ENCODE results near the gene PBOV1. TPM values are rescaled to one million over a fixed set of nuclear protein-coding genes. Genes with fewer than 3 reads are reported as not detected.

The PBOV1 gene
- total RNA-seq, 1 experiment from 2014 or later = not detected

DNA sequence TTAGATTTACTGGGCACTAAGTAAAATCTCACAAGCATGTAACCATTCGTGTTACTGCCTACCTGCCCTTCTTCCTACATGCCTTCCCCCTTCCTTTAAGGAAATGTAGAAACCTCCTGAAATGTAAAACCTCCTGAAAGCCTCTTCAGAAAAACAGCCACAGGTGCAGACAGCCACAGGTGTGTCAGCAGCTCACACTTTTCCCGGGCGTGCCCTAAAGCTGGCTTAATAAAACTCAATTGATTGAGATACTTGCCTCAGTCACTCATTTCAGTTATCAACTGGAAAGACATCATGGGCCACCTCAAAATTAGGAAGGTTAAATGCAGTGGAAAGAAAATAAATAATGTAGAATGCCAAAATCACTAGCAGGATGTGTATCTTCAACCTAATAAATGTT lies 23.1 kb upstream of the PBOV1 start:
- peaks cover 3% of the 10 kb centered on the region; the same call in 1 of the 2 replicates for H3K79me2 ChIP-seq (ENCODE audit: low read depth)
- H3K9me3 ChIP-seq (ENCODE audit: insufficient read depth, low read depth) = no peaks in the 10 kb centered on the region
- DNase-seq = no peak
- intact Hi-C loops (cut with micrococcal nuclease; ENCODE audit: unreplicated experiment) = no loop called here
- H4K20me1 ChIP-seq (ENCODE audit: insufficient read depth) = no peaks in the 10 kb centered on the region
- ChIA-PET CTCF (interaction anchor here (0.5 kb wide), 1 partner anchor 497 kb away, joined by 5 read pairs; no protein-coding TSS in a partner anchor), POLR2A (ENCODE audit: unreplicated experiment) (interaction anchor here (0.6 kb wide), 1 partner anchor 9 kb away, joined by 3 read pairs; no protein-coding TSS in a partner anchor)
- H3K4me1 ChIP-seq (replicated peaks; ENCODE audit: insufficient read depth) = peaks cover 14% of the 10 kb centered on the region
- H3K4me2 ChIP-seq = no peak overlapping the region
- BruUV-seq (replicated peaks) = no TSS peak
- H3K27me3 ChIP-seq (ENCODE audit: insufficient read depth, low read depth) = no peaks in the 10 kb centered on the region
- no peaks in the 10 kb centered on the region for H3K9me2 ChIP-seq (ENCODE audit: insufficient read depth)
- H3K27ac ChIP-seq = no peak overlapping the region
- no peak overlapping the region for H3K4me3 ChIP-seq
- H2AFZ ChIP-seq = no peak overlapping the region
- H3K36me3 ChIP-seq (ENCODE audit: low read depth) = peaks cover 21% of the 10 kb centered on the region
- TF ChIP-seq, protein P1, sequence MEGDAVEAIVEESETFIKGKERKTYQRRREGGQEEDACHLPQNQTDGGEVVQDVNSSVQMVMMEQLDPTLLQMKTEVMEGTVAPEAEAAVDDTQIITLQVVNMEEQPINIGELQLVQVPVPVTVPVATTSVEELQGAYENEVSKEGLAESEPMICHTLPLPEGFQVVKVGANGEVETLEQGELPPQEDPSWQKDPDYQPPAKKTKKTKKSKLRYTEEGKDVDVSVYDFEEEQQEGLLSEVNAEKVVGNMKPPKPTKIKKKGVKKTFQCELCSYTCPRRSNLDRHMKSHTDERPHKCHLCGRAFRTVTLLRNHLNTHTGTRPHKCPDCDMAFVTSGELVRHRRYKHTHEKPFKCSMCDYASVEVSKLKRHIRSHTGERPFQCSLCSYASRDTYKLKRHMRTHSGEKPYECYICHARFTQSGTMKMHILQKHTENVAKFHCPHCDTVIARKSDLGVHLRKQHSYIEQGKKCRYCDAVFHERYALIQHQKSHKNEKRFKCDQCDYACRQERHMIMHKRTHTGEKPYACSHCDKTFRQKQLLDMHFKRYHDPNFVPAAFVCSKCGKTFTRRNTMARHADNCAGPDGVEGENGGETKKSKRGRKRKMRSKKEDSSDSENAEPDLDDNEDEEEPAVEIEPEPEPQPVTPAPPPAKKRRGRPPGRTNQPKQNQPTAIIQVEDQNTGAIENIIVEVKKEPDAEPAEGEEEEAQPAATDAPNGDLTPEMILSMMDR (conservative IDR thresholded peaks at IDR 0.05) = no peak
- no peak for TF ChIP-seq EZH2 (IDR thresholded peaks at IDR 0.05; ENCODE audit: low read depth)
- H3F3A ChIP-seq (ENCODE audit: insufficient read depth, low read depth) = 0 out of 2 replicates have a peak, but pooled peaks cover 8% of the 10 kb centered on the region

DNA sequence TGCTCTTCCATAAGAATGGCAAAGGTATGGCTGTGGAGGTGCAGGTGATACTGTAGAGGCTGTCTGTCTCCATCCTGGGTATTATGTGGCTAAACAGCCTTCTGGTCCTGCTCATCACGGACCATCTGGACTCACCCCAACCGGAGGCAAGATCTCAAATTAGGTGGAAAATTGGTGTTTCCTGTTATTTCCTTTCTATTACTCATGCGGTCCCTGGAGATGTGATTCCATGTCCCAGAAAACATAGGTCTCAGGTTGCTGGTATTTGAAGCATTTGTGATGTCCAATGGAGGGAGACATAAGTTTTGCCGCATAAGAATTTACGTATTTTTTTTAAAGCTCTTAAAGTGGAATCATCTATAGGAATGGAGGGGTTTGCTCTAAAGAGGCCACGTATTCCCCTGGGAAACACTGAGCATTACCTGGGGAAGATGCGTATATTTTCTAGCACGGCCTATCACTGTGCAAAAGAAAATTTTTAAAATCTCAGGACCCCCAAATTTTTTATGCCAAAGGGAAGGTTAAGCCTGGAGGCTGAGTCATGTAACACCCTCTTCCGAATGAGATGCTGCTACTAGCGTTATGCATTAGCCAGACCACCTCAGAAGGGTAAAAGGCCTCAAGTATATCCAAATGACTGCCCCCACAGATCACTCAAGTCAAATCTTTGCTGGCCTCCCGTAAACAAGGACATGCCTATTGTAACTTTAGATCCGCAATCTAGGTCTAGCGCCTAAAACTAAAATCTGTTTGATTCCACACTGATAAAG lies 22.4 kb upstream of the PBOV1 start:
- no TSS peak for BruUV-seq (replicated peaks)
- Histone ChIP-seq H3K9me2 (ENCODE audit: insufficient read depth) (no peaks in the 10 kb centered on the region), H2AFZ (no peak overlapping the region), H3K79me2 (ENCODE audit: low read depth) (peaks cover 8% of the 10 kb centered on the region; the same call in 1 of the 2 replicates), H3K4me3 (no peak overlapping the region), H3K36me3 (ENCODE audit: low read depth) (peaks cover 15% of the 10 kb centered on the region), H3K27ac (no peak overlapping the region), H4K20me1 (ENCODE audit: insufficient read depth) (no peaks in the 10 kb centered on the region), H3F3A (ENCODE audit: insufficient read depth, low read depth) (0 out of 2 replicates have a peak, but pooled peaks cover 8% of the 10 kb centered on the region), H3K4me2 (no peak overlapping the region), H3K4me1 (replicated peaks; ENCODE audit: insufficient read depth) (peaks cover 22% of the 10 kb centered on the region), H3K9me3 (ENCODE audit: insufficient read depth, low read depth) (no peaks in the 10 kb centered on the region), H3K27me3 (ENCODE audit: insufficient read depth, low read depth) (no peaks in the 10 kb centered on the region)
- ChIA-PET POLR2A (ENCODE audit: unreplicated experiment) (no interaction called here), CTCF (interaction anchor here (0.6 kb wide), 1 partner anchor 141 kb away, joined by 4 read pairs; no protein-coding TSS in a partner anchor)
- DNase-seq = no peak
- TF ChIP-seq, protein P1 (conservative IDR thresholded peaks at IDR 0.05) = no peak
- TF ChIP-seq EZH2 (IDR thresholded peaks at IDR 0.05; ENCODE audit: low read depth) = no peak
- intact Hi-C loops (cut with micrococcal nuclease; ENCODE audit: unreplicated experiment) = no loop called here

DNA sequence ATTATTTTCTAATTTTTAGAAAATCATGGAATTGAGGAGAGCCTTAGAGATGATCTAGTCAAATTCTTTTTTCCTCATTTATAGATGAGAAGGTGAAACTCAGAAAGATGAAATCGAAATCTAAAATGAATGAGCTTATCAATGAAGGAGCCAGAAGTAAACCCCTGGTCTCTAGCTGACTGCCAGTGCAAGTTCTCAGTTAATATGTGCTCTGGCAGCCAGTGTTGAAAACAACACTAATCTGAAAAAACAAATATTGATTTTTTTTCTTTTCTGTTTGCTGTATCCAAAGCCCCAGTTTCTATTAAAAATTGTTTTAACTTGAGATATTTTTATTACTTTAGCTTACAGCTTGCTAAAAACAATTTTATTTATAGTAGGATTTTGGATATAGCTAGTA lies 21.5 kb upstream of the PBOV1 start:
- POLR2A ChIA-PET (ENCODE audit: unreplicated experiment) = no interaction called here
- CTCF ChIA-PET = interaction anchor here (0.6 to 0.7 kb wide), 2 partner anchors 141 to 644 kb away, joined by 4 to 5 read pairs; no protein-coding TSS in a partner anchor

More for the DNA sequence above, 21.5 kb upstream of the PBOV1 start:
- H3K4me3 ChIP-seq = no peak overlapping the region
- no peaks in the 10 kb centered on the region for H3K9me3 ChIP-seq (ENCODE audit: insufficient read depth, low read depth)
- no peak overlapping the region for H3K27ac ChIP-seq
- H2AFZ ChIP-seq = no peak overlapping the region
- DNase-seq = no peak
- 0 out of 2 replicates have a peak, but pooled peaks cover 8% of the 10 kb centered on the region for H3F3A ChIP-seq (ENCODE audit: insufficient read depth, low read depth)
- H3K4me1 ChIP-seq (replicated peaks; ENCODE audit: insufficient read depth) = peaks cover 30% of the 10 kb centered on the region
- intact Hi-C loops (cut with micrococcal nuclease; ENCODE audit: unreplicated experiment) = no loop called here
- no TSS peak for BruUV-seq (replicated peaks)
- no peak for TF ChIP-seq EZH2 (IDR thresholded peaks at IDR 0.05; ENCODE audit: low read depth)
- TF ChIP-seq, protein P1 (conservative IDR thresholded peaks at IDR 0.05) = no peak
- peaks cover 8% of the 10 kb centered on the region; the same call in 1 of the 2 replicates for H3K79me2 ChIP-seq (ENCODE audit: low read depth)
- H3K4me2 ChIP-seq = no peak overlapping the region
- peaks cover 14% of the 10 kb centered on the region for H3K36me3 ChIP-seq (ENCODE audit: low read depth)
- no peaks in the 10 kb centered on the region for H4K20me1 ChIP-seq (ENCODE audit: insufficient read depth)
- no peaks in the 10 kb centered on the region for H3K27me3 ChIP-seq (ENCODE audit: insufficient read depth, low read depth)
- H3K9me2 ChIP-seq (ENCODE audit: insufficient read depth) = no peaks in the 10 kb centered on the region
